Germinal center (tissue), 1 donor: Measurements from ENCODE around the gene MICAL2.

Source experiments
- DNase-seq: peaks from one replicate; pipeline ENCODE4 v3.0.0; 2012; ENCODE audit warnings: mixed read lengths, low spot score

The MICAL2 gene

DNA sequence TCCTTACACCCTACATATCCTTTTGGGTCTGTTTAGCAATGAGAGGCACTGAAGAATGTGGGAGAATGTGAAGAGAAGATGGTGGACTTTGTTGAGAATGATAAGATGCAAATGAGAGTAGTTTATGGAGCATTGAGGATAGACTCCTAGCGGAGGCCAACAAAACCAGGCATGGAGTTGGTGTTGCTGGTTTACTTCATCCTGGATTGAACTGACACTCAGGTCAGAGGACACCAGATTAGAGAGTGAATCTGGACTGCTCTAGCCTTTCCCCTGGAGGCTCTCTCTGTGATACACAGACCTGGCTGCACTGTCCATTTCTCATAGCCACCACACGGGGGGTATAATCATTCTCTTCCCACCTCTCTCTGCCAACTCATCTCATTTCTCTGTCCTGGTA, 98.7 kb downstream of the MICAL2 start:
- DNase-seq = no peak

- no peak for DNase-seq
These were observed 99.8 kb downstream of the MICAL2 start for GRCh38 chr11:12210200-12210599.

DNA sequence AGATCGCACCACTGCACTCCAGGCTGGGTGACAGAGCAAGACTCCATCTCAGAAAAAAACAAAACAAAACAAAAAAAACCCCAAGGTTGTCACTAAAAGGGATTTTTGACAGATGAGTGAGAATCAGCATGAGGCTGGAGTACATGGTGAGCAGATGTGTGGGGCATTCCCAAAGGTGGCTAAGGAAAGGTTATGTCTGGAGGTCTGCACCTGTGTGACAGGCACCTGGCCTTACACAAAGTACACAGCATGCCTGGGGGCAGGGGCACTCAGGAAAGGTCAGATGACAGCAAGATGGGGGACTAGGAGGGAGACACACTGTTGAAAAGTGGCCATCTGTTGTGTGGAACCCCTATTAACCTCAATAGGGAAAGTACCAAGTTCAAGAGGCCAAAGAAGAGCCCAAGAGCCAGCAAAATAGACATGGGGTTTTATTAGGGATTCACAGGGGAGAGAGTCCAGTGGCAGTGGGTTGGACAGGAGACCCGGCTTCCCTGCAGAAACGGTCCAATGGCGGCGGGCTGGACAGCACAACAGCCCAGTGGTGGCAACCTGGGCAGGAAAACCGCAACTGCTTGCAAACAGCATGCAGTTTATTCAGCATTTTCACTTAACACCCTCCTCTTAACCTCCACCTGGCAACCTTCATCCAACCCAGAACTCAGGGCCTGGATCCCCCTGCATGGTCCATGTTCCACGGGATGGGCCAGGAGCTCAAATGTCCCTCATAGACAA, 101.1 kb downstream of the MICAL2 start:
- no peak for DNase-seq

GRCh38 chr11:12212174-12212820, 101.9 kb downstream of the MICAL2 start:
- DNase-seq = no peak

DNA sequence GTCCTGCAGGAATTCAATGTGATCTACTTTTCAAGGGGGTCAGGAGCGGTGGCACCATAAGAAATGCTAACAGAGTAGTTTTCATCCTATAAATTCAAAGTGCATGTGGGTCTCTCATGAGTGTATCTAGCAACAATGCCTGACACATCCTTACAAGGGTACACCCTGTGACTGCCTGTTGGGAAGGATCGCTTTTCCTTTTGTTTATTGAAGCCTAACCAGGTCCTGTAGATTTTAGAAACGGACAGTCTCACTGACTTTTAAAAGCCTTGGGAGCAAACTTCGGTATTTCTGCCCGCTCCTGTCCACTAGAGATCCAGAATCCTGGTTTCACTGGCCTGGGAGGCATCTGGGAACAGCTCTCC, 102.4 kb downstream of the MICAL2 start:
- DNase-seq = no peak

DNA sequence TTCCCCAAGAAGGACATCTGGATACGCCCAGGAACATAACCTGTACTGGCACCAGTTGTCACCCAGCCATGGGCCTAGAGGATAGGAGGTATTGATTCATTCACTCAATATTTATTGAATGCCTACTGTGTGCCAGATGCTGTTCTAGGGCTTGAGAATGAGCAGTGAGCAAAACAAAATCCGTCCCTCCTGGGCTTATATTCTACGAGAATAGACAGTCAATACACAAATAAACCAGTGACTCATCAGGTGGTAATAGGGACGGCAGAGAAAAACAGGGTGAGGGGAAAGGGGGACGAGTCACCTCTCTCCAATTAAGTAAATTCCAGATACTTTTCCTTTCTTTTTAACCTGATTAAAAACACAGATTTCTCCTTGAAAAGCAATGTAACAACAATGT, 103.5 kb downstream of the MICAL2 start:
- DNase-seq = no peak

- no peak for DNase-seq
These were observed 104.4 kb downstream of the MICAL2 start for GRCh38 chr11:12214751-12215150.

- no peak for DNase-seq
These were observed 104.8 kb downstream of the MICAL2 start for GRCh38 chr11:12215181-12215593.

DNA sequence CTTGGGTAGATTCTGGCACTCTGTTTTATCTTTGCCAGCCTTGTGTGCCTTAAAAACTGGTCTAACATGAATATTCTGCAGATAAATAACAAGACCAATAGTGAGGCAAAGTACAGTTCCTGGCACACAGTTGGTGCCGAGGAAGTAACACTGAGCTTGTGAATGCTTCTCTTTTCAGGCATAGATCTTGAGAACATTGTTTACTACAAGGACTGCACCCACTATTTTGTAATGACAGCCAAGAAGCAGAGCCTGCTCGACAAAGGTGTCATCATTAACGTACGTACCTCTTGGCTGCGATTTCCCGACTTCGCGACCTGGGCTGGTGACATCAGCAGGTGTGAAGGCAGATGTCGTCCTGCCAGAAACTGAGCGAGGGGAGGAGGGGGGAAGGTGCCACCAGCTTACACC, 105.7 kb downstream of the MICAL2 start:
- no peak for DNase-seq

- DNase-seq = no peak
These were observed 106.4 kb downstream of the MICAL2 start for GRCh38 chr11:12216671-12217374.

- no peak for DNase-seq
These were observed 107.5 kb downstream of the MICAL2 start for GRCh38 chr11:12217879-12218278.

GRCh38 chr11:12218909-12219308, 108.5 kb downstream of the MICAL2 start:
- no peak for DNase-seq

DNA sequence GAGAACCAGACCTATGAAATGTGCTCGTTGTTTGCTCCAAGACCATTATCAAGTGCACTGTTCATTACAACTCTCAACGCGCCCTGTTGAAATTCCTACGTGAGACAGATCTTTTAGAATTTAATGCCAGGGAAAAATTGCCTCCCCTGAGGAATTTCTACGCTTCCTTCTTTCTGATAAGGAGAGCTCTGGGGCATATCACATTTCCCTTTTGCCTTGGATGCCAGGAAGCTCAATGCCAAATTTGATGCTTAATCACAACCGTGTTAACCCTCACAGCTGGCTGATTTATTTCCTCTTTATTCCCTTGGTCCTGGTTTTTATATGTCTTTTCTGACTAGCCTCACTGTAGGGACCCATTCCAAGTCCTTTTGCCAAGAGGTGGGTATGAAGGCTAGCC, 109.4 kb downstream of the MICAL2 start:
- no peak for DNase-seq

DNA sequence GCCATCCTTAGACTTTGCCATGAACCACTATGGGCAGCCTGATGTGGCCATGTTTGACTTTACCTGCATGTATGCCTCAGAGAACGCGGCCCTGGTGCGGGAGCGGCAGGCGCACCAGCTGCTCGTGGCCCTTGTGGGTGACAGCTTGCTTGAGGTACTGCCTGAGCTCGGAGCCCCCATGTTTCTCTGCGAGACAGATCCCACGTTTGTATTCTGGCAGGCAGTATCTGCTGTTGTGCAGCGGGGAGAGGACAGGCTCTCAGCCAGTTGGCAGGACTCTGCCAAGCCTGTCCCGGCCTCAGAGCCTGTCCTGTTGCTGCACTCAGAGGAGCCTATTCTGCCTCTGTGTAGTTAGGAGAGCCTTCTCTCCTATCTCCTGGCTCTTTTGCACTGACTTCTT, 109.9 kb downstream of the MICAL2 start:
- no peak for DNase-seq

GRCh38 chr11:12221051-12221535, 110.7 kb downstream of the MICAL2 start:
- DNase-seq = no peak

GRCh38 chr11:12222055-12222792, 111.8 kb downstream of the MICAL2 start:
- DNase-seq = no peak

GRCh38 chr11:12223771-12224536, 113.6 kb downstream of the MICAL2 start:
- no peak for DNase-seq

DNA sequence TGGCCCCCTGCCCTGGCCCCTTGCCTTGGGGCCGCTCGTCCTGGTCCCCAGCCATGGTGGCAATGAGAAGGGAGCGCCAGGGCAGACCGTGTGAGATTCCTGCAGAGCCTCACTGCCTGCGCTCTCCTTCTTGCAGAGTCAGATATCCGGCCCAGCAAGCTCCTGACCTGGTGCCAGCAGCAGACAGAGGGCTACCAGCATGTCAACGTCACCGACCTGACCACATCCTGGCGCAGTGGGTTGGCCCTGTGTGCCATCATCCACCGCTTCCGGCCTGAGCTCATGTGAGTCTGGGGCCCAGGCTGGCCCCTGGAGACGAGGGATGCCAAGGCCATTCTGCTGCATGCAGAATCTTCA, 114.1 kb downstream of the MICAL2 start:
- peak; percentile 13 for DNase-seq

DNA sequence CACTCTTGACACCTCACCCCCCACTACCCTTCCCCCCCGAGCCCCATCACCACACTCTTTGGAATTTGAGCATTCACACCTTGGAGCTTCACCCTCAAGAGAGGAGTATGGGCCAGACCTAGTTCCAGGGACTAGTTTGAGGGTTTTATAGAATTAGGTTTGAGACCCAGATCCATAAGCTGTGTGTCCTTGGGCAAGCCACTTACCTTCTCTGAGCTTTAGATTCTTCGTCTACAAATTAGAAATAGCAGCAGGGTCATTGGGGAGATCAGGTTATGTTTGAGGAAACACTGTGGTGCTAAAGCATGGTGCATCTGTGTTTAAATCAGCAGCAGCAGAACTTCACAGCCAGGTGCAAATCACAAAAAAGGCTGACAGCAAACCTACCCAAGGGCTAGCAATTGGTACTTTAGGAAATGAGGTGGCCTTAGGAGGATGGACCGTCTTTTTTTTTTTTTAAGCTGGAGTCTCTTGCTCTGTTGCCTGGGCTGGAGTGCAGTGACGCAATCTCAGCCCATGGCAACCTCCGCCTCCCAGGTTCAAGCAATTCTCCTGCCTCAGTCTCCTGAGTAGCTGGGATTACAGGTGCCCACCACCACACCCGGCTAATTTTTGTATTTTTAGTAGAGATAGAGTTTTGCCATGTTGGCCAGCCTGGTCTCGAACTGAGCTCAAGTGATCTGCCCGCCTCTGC, 114.8 kb downstream of the MICAL2 start:
- DNase-seq = no peak

GRCh38 chr11:12226093-12226492, 115.7 kb downstream of the MICAL2 start:
- no peak for DNase-seq
